ENCODE results near the gene TMA16. TPM values are rescaled to one million over a fixed set of nuclear protein-coding genes. Genes with fewer than 3 reads are reported as not detected.

The TMA16 gene
- 21.8 to 35.4 TPM (median 24.8 TPM) in 5 replicates for total RNA-seq (2022; extraction: Qiagen RNA extraction)

GRCh38 chr4:163494360-163495241, at the start of gene TMA16:
Gene TMA16 (plus strand): TSS chr4:163494690. CDS start chr4:163494802, 112 bp downstream.

GRCh38 chr4:163473576-163473975, 20.9 kb upstream of the TMA16 start, which contains the start of gene TKTL2:
Gene TKTL2 (minus strand): TSS chr4:163473754. CDS start chr4:163473734, 20 bp downstream.

Other genes with a start within 250 kb of the TMA16 start
- gene NPY1R, start 162.1 kb upstream of the TMA16 start, total RNA-seq (2022; extraction: Qiagen RNA extraction) = 0.07 to 0.17 TPM (median 0.11 TPM) in 3 of 5 replicates, not detected in the others
- not detected in 5 replicates for gene NPY5R, start 150.8 kb upstream of the TMA16 start, total RNA-seq (2022; extraction: Qiagen RNA extraction)
- gene TKTL2, start 20.9 kb upstream of the TMA16 start, total RNA-seq (2022; extraction: Qiagen RNA extraction) = not detected in 5 replicates